ENCODE measurements around the gene HMGB1.
A peak's percentile ranks its signal among the peaks of the same experiment; 100 is the strongest.

Gene HMGB1

GRCh38 chr13:30429721-30430694 is 35.7 kb downstream of the HMGB1 start:
- FAIRE-seq = no peak

GRCh38 chr13:30429235-30429634 is 36.5 kb downstream of the HMGB1 start:
- no peak for FAIRE-seq

- no peak for FAIRE-seq
These were observed 41.8 kb downstream of the HMGB1 start for GRCh38 chr13:30423891-30424290.

GRCh38 chr13:30422054-30422839 is 43.5 kb downstream of the HMGB1 start, which contains the start of gene UBE2L5:
UBE2L5 (plus strand) TSS chr13:30422493; CDS start chr13:30427991, 5,498 bp downstream.
- FAIRE-seq = no peak

GRCh38 chr13:30421093-30422053 is 44.4 kb downstream of the HMGB1 start:
- no peak for FAIRE-seq

- FAIRE-seq = no peak
These were observed 46.8 kb downstream of the HMGB1 start for GRCh38 chr13:30418717-30419459.

- FAIRE-seq = no peak
These were observed 47.5 kb downstream of the HMGB1 start for GRCh38 chr13:30418075-30418716.

- no peak for FAIRE-seq
These were observed 49.3 kb downstream of the HMGB1 start for GRCh38 chr13:30416471-30416870.

- FAIRE-seq = no peak
These were observed 50.2 kb downstream of the HMGB1 start for GRCh38 chr13:30415430-30416030.

GRCh38 chr13:30413842-30414241 is 51.9 kb downstream of the HMGB1 start:
- FAIRE-seq = no peak

- FAIRE-seq = no peak
These were observed 53.4 kb downstream of the HMGB1 start for GRCh38 chr13:30412346-30412745.

GRCh38 chr13:30410705-30411125 is 55.0 kb downstream of the HMGB1 start:
- FAIRE-seq = no peak

GRCh38 chr13:30409886-30410704 is 55.6 kb downstream of the HMGB1 start:
- peak; percentile 89 for FAIRE-seq

- FAIRE-seq = no peak
These were observed 57.2 kb downstream of the HMGB1 start for GRCh38 chr13:30408319-30409101.

GRCh38 chr13:30406779-30407416 is 58.8 kb downstream of the HMGB1 start:
- no peak for FAIRE-seq

All from endometrium (tissue), 2 donors.